Right ventricle myocardium superior (tissue), 1 donor: ENCODE measurements around the gene MRAP. TPM values are rescaled to one million over a fixed set of nuclear protein-coding genes. Genes with fewer than 3 reads are reported as not detected.

ENCODE experiments used
- ATAC-seq: fragments of 200-7000 bp; cut with Tn5 transposase; one replicate; pipeline ENCODE4 v1.9.1; 2020; ENCODE audit warnings: mild to moderate bottlenecking; ENCODE audit not compliant: poor library complexity
- DNase-seq: peaks from one replicate; pipeline ENCODE4 v3.0.0-alpha.2; 2020
- intact Hi-C: fragments of 100-400 bp; cut with DNase I; formaldehyde crosslinking; loops from one replicate; pipeline ENCODE4 v1.11.2; 2022
- total RNA-seq: library from RNA; stranded (reverse); fragmentation: NEBNext Ultra II Directional; extraction: Animal tissue kit (Norgen Biotek cat#: 25700); gene quantifications from one replicate; pipeline ENCODE4 v1.2.1, GENCODE V29; 2021
- donor health status: DM: no; HTN: yes; CAD: no; lungs with severe emphysema.

The MRAP gene
- total RNA-seq, 1 donor from 2014 or later: 0.56 TPM

DNA sequence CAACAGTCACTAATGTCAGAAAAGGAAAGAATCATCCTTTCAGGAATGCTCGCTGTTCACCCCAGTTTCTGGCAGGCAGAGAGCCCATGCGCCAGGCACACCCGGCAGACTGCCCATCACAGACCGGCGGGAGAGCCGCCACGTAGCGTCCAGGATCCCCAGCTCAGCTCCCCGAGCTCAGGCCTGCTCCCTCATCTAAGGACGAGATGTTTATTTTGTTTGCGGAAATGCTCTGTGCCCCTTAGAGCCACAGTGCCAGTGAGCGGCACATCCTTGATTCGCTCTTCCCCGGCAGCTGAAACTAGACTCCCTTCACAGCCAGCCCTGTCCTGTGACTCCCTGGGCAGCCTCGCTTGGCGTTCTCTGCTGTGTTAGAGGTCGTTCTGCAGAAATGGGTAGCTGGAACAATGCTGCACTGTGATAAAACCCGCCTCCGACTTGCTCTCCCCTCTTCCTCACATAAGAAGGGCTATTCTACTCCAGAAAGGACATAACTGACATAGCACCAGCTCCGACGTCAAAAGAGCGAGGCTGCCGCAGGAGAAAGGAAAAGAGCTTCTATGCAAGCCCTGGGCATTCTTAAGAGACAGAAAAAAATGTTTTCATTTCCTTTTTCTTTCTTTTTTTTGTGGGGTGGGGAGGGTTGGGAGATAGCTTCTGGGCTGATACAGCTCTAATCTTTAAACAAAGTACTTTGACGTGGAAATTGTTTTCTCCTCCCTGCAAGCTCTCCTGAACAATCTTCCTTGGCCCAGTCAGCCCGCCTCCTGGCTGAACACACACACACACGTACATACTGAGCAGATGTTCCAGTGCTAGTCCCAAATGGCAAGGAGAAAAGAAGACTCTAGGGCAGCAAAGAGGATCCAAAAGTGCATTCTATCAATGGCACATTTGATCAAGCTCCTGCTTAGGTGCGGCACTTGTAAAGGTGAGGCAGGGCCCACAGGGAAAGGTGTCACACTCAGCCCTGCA lies 37.2 kb downstream of the MRAP start:
- DNase-seq: no peak
- ATAC-seq: no peak
- intact Hi-C loops: no loop called here

GRCh38 chr21:32336711-32337110 lies 38.1 kb downstream of the MRAP start:
- intact Hi-C loops: no loop called here
- DNase-seq (no peak), ATAC-seq (no peak)

GRCh38 chr21:32337206-32337605 lies 38.6 kb downstream of the MRAP start:
- intact Hi-C loops: no loop called here
- DNase-seq: no peak
- no peak for ATAC-seq

GRCh38 chr21:32338209-32338921 lies 39.7 kb downstream of the MRAP start:
- DNase-seq: no peak
- ATAC-seq: no peak
- intact Hi-C loops: no loop called here

DNA sequence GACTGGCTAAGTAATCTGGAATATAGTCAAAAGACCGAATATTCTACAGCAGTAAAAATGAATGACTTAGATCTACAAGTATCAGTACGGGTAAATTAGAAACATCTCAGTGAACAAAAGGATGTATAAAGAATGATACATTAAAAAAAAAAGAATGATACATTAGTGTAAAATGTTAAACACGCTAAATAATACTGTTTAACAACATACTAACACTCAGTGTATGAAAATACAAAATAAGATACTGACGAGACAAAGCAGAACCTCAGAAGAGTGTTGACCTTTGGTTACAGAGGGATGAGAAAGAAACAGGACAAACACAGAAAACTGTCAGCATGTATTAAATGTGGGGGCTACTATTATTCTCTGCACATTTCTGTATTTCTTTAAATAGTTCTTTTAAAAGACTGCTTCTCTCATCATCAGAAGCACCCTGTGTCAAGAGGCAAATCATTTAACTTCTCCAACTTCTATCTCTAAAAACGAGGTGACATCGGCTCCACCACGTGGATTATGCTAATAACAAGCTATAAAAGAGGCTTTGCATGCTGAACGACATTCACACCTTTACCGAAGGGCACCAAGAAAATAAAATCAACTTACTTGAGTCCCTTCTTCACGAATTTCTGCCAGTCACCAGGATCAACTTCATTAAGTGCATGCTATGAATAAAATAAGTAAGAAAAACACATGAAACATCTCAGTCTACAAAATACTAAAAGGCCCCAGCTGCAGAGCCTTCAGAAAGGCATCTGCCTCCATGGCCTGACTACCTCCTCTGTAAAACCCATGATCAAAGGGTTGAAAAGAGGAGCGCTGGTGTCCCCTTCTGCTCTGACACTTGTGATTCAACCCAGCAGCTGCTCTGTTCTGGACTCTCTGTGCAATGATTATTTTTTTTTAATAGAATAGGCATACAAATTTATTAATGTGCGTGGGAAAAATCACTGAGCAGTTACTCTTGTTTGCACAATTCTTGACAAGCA lies 42.5 kb downstream of the MRAP start:
- no peak for ATAC-seq
- DNase-seq: no peak
- intact Hi-C loops: no loop called here

- intact Hi-C loops: no loop called here
- DNase-seq (no peak), ATAC-seq (no peak)
Measured at GRCh38 chr21:32346951-32347350, 48.3 kb downstream of the MRAP start.

GRCh38 chr21:32347351-32347750 lies 48.7 kb downstream of the MRAP start:
- ATAC-seq (no peak), DNase-seq (no peak)
- intact Hi-C loops: no loop called here

DNA sequence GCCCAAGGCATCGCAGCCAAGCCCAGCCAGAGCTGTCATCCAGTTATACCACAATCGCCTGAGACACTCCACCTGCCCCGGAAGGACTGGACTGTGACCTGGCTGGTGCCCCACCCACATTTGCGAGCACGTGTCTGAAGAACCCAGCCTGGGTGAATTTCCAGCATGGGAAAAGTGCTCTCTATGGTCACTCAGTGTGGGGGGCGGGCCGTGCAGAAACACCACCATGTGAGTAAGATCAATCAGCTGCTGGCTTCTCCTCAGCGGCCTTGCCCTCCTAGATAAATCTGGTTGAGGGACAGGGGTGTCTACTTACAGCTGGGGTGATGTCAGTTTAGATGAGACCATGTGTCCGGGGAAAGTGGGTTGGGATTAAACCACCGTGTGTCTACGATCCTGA lies 49.3 kb downstream of the MRAP start:
- ATAC-seq (no peak), DNase-seq (no peak)
- intact Hi-C loops: no loop called here

DNA sequence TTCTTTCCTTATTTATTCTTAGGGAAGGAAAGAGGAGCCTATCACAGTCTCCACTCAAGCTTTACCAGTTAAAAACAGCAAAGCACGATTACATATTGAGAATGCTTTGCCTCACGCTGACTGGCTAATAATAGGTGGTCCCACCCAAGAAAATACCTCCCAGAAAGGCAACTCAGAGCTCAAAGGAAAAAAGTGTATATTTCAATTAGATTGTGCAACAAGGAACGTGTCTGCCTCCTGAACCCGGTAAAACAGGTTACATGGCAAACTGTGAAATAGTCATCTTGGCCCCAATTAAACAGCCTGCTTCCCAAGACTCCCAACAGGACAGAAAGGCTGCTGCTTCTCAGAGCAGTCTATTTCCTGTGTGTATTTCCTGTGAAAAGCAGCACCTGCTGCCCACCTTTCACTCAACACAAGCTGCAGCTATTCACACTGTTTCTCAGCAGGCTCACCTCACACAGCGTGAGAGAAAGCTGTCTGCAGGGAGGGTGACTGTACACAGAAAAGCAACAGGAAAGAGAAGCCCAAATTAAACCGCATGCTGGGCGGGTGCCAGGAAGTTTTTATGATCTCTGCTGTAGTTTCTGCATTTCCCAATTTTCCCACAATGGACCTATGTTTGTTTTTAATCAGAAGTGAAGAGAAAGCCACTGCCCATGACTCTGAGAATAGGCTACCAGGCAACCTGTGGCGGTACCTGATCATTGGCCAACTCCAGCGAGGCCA lies 50.1 kb downstream of the MRAP start:
- ATAC-seq (no peak), DNase-seq (no peak)
- intact Hi-C loops: no loop called here

DNA sequence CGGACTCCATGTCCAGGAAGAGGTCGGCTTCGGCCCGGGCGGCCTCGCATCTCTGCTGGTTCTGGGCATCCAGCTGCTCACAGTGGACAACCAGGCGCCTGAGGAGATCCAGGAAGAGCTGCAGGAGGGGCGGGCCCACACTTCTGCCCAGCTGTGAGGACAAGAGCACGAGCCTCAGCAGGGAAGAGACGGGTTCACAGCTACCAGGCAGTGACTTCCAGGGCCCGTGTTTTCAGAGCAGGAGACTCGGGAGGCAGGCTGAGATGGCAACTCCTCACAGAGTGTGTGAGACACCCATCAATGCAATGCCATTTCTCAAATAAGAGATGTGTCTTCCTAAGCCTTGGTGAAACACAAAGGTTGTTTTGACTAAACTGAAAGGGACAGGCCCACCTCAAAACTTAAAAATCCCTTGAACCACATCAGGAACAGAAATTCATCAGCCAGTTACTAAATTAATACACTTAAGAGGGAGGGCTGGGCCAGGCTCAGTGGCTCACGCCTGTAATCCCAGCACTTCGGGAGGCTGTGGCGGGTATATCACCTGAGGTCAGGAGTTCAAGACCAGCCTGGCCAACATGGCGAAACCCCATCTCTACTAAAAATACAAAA lies 50.8 kb downstream of the MRAP start:
- DNase-seq (no peak), ATAC-seq (no peak)
- intact Hi-C loops: no loop called here

DNA sequence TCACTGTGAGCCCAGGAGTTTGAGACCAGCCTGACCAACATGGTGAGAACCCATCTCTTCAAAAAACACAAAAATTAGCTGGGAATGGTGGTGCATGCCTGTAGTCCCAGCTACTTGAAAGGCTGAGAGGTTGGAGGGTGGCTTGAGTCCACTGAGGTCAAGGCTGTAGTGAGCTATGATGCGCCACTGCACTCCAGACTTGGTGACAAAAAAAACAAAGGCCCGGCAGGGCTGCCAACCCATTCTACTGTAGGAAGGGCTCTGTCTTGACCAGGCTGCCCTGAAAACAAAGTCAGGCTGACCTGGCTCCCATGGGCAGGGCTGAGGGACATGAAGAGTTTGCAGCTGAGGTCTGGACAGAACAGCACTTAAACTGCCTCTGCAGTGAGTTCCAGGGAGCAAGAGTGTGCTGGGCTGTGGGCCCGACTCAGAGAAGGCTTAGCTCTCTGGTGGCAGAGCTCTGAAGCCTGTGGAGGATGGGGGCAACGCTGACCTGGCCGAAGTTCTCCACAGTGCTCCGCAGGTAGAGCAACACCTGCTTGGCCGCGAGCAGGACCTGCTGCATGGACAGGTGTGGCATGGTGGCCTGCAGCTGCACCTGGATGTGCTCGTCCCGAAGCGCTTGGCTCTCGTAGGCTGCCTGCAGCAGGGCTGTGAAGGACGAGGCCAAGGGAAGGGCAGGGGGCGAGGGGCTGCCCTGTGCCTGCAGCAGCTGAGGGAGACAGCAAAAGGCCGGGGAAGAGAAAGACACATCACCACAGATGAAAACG lies 51.7 kb downstream of the MRAP start:
- DNase-seq (no peak), ATAC-seq (no peak)
- intact Hi-C loops: no loop called here

GRCh38 chr21:32350981-32351380 lies 52.3 kb downstream of the MRAP start:
- DNase-seq (no peak), ATAC-seq (no peak)
- intact Hi-C loops: no loop called here

GRCh38 chr21:32351428-32351827 lies 52.8 kb downstream of the MRAP start:
- intact Hi-C loops: no loop called here
- DNase-seq: no peak
- ATAC-seq: no peak

DNA sequence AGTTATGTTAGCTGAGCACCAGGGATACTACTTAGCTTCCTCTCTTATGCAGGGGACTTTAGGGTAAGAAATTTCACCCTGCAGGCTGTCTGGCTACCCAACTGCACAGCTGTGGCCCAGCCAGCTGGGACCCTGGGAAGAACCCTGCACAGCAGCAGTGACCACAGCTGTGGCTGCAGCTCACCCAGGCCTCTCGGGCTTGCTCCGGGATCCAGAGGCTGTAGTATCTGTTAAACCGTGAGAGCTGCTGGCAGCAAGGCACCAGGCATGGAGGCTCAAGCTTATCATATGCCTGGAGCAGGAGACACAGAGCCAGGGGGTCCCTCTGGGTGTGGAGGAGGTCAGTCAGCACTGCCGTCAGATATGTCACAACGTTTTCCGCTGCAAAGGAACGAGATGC lies 53.9 kb downstream of the MRAP start:
- intact Hi-C loops: no loop called here
- DNase-seq (no peak), ATAC-seq (no peak)

- no peak for ATAC-seq
- intact Hi-C loops: no loop called here
- no peak for DNase-seq
Measured at GRCh38 chr21:32353002-32353711, 54.5 kb downstream of the MRAP start.

- ATAC-seq (peak; percentile 79), DNase-seq (no peak)
- intact Hi-C loops: no loop called here
Measured at GRCh38 chr21:32356874-32357395, 58.3 kb downstream of the MRAP start.
